Karpas-422 (cell line): ENCODE results near the gene ODC1. TPM values are rescaled to one million over a fixed set of nuclear protein-coding genes. Genes with fewer than 3 reads are reported as not detected.

ENCODE experiments used
- DNase-seq: peaks from one replicate; pipeline ENCODE4 v3.0.0-alpha.2; 2015
- H2AFZ ChIP-seq: fragments of 200-600 bp; sonication (generic); 2 replicates; pipeline ENCODE4 v1.6.1; 2014; ENCODE audit warnings: antibody characterized with exemption, low read length, mixed read lengths
- H3K27ac ChIP-seq: fragments of 200-600 bp; sonication (generic); 2 replicates; pipeline ENCODE4 v1.5.1; 2014; ENCODE audit warnings: mild to moderate bottlenecking, low read length, moderate library complexity
- H3K27me3 ChIP-seq: fragments of 200-600 bp; sonication (generic); 2 replicates; pipeline ENCODE4 v1.6.1; 2014; ENCODE audit warnings: low read length, mixed read lengths
- H3K36me3 ChIP-seq: fragments of 200-600 bp; sonication (generic); 2 replicates; pipeline ENCODE4 v1.6.1; 2014; ENCODE audit warnings: low read length, mixed read lengths; ENCODE audit not compliant: insufficient read depth
- H3K4me1 ChIP-seq: fragments of 200-600 bp; sonication (generic); 2 replicates; pipeline ENCODE4 v1.6.1; 2014; ENCODE audit warnings: mild to moderate bottlenecking, low read length, mixed read lengths
- H3K4me2 ChIP-seq: fragments of 200-600 bp; sonication (generic); 2 replicates; pipeline ENCODE4 v1.6.1; 2014; ENCODE audit warnings: low read length, low read depth, mild to moderate bottlenecking; ENCODE audit not compliant: poor library complexity, severe bottlenecking
- H3K4me3 ChIP-seq: fragments of 200-600 bp; sonication (generic); 2 replicates; pipeline ENCODE4 v1.5.1; 2014; ENCODE audit warnings: mild to moderate bottlenecking, antibody characterized with exemption, low read length, mixed read lengths
- H3K79me2 ChIP-seq: fragments of 200-600 bp; sonication (generic); 2 replicates; pipeline ENCODE4 v1.6.1; 2014; ENCODE audit warnings: mild to moderate bottlenecking, low read length, mixed read lengths
- H3K9ac ChIP-seq: fragments of 200-600 bp; sonication (generic); 2 replicates; pipeline ENCODE4 v1.6.0; 2014; ENCODE audit warnings: low read length
- H3K9me2 ChIP-seq: fragments of 200-600 bp; sonication (generic), shearing (Covaris generic); replicated peaks from 2 replicates; pipeline ENCODE4 v1.6.0; 2014; ENCODE audit warnings: mild to moderate bottlenecking, low read length, moderate library complexity; ENCODE audit not compliant: insufficient read depth
- H3K9me3 ChIP-seq: fragments of 300-700, 200-600 bp; sonication (generic); 2 replicates; pipeline ENCODE4 v1.6.1; 2014; ENCODE audit warnings: low read length, mixed read lengths
- H4K20me1 ChIP-seq: fragments of 200-600 bp; sonication (generic); 2 replicates; pipeline ENCODE4 v1.6.1; 2014; ENCODE audit warnings: mild to moderate bottlenecking, antibody characterized with exemption, low read length, low read depth; ENCODE audit not compliant: insufficient read depth
- total RNA-seq: library from RNA; depleted of rRNA; stranded (reverse); fragments of >200 nt; shearing (Covaris generic); gene quantifications from 2 replicates; pipeline ENCODE4 v1.2.3, GENCODE V29; 2014; ENCODE audit warnings: low replicate concordance

Gene ODC1
- total RNA-seq, 1 experiment from 2014 or later, result 247 TPM

- Histone ChIP-seq H3K4me3 (no peak overlapping the region; the same call in 1 of the 2 replicates), H3K79me2 (no peaks in the 10 kb centered on the region), H3K36me3 (no peaks in the 10 kb centered on the region), H2AFZ (no peak overlapping the region), H3K27ac (peak overlapping the region; percentile 93; the same call in 1 of the 2 replicates), H3K27me3 (no peaks in the 10 kb centered on the region), H3K4me1 (peaks cover 44% of the 10 kb centered on the region), H3K9me2 (no peaks in the 10 kb centered on the region), H3K9ac (peak overlapping the region; percentile 64; the same call in 1 of the 2 replicates), H3K4me2 (peak overlapping the region; percentile 72), H4K20me1 (0 out of 2 replicates have a peak, but pooled peaks cover 4% of the 10 kb centered on the region), H3K9me3 (no peaks in the 10 kb centered on the region; the same call in 1 of the 2 replicates)
- no peak for DNase-seq
Observed at GRCh38 chr2:10411557-10411956, 36.6 kb downstream of the ODC1 start.

- H3K9me2 ChIP-seq, result no peaks in the 10 kb centered on the region
- H3K36me3 ChIP-seq, result no peaks in the 10 kb centered on the region
- peak overlapping the region; percentile 40; the same call in 1 of the 2 replicates for H3K4me3 ChIP-seq
- peaks cover 44% of the 10 kb centered on the region for H3K4me1 ChIP-seq
- peak overlapping the region; percentile 72 for H3K4me2 ChIP-seq
- peak; percentile 65 for DNase-seq
- H4K20me1 ChIP-seq, result 0 out of 2 replicates have a peak, but pooled peaks cover 4% of the 10 kb centered on the region
- H2AFZ ChIP-seq, result peak overlapping the region; percentile 90
- H3K27ac ChIP-seq, result peak overlapping the region; percentile 93
- H3K27me3 ChIP-seq, result no peaks in the 10 kb centered on the region
- H3K9me3 ChIP-seq, result no peaks in the 10 kb centered on the region; the same call in 1 of the 2 replicates
- H3K9ac ChIP-seq, result peak overlapping the region; percentile 64
- H3K79me2 ChIP-seq, result no peaks in the 10 kb centered on the region
Observed at GRCh38 chr2:10410823-10411437, 37.2 kb downstream of the ODC1 start.

- H3K9me2 ChIP-seq, result no peaks in the 10 kb centered on the region
- peak overlapping the region; percentile 90 for H2AFZ ChIP-seq
- H3K27ac ChIP-seq, result peak overlapping the region; percentile 93
- peaks cover 44% of the 10 kb centered on the region for H3K4me1 ChIP-seq
- H3K4me3 ChIP-seq, result peak overlapping the region; percentile 55; the same call in 1 of the 2 replicates
- H4K20me1 ChIP-seq, result 0 out of 2 replicates have a peak, but pooled peaks cover 4% of the 10 kb centered on the region
- H3K4me2 ChIP-seq, result peak overlapping the region; percentile 72
- no peaks in the 10 kb centered on the region for H3K79me2 ChIP-seq
- no peaks in the 10 kb centered on the region for H3K27me3 ChIP-seq
- DNase-seq, result peak; percentile 82
- peak overlapping the region; percentile 64 for H3K9ac ChIP-seq
- H3K36me3 ChIP-seq, result no peaks in the 10 kb centered on the region
- H3K9me3 ChIP-seq, result no peaks in the 10 kb centered on the region; the same call in 1 of the 2 replicates
Observed at GRCh38 chr2:10410001-10410822, 37.9 kb downstream of the ODC1 start.

- Histone ChIP-seq H3K4me3 (no peak overlapping the region), H3K27ac (peak overlapping the region; percentile 93), H3K4me2 (peak overlapping the region; percentile 72), H3K79me2 (no peaks in the 10 kb centered on the region), H3K36me3 (no peaks in the 10 kb centered on the region), H3K9ac (no peak overlapping the region; the same call in 1 of the 2 replicates), H2AFZ (no peak overlapping the region), H3K27me3 (no peaks in the 10 kb centered on the region), H4K20me1 (0 out of 2 replicates have a peak, but pooled peaks cover 4% of the 10 kb centered on the region), H3K4me1 (peaks cover 37% of the 10 kb centered on the region), H3K9me3 (no peaks in the 10 kb centered on the region; the same call in 1 of the 2 replicates), H3K9me2 (no peaks in the 10 kb centered on the region)
- peak; percentile 93 for DNase-seq
Observed at GRCh38 chr2:10408649-10409579, 39.2 kb downstream of the ODC1 start.

- Histone ChIP-seq H3K9ac (no peak overlapping the region), H2AFZ (no peak overlapping the region), H3K4me3 (no peak overlapping the region), H3K9me3 (no peaks in the 10 kb centered on the region; the same call in 1 of the 2 replicates), H3K79me2 (no peaks in the 10 kb centered on the region), H3K9me2 (no peaks in the 10 kb centered on the region), H3K36me3 (no peaks in the 10 kb centered on the region), H3K27me3 (no peaks in the 10 kb centered on the region), H3K4me1 (peaks cover 30% of the 10 kb centered on the region), H4K20me1 (0 out of 2 replicates have a peak, but pooled peaks cover 4% of the 10 kb centered on the region), H3K27ac (no peak overlapping the region), H3K4me2 (no peak overlapping the region)
- no peak for DNase-seq
Observed at GRCh38 chr2:10407841-10408648, 40.1 kb downstream of the ODC1 start.

- Histone ChIP-seq H3K79me2 (no peaks in the 10 kb centered on the region), H3K4me2 (no peak overlapping the region), H3K27ac (no peak overlapping the region), H3K9me2 (no peaks in the 10 kb centered on the region), H3K4me1 (peaks cover 30% of the 10 kb centered on the region), H3K36me3 (no peaks in the 10 kb centered on the region), H3K4me3 (no peak overlapping the region), H4K20me1 (0 out of 2 replicates have a peak, but pooled peaks cover 4% of the 10 kb centered on the region), H2AFZ (no peak overlapping the region), H3K9me3 (no peaks in the 10 kb centered on the region; the same call in 1 of the 2 replicates), H3K9ac (no peak overlapping the region), H3K27me3 (no peaks in the 10 kb centered on the region)
- no peak for DNase-seq
Observed at GRCh38 chr2:10407432-10407831, 40.7 kb downstream of the ODC1 start.

GRCh38 chr2:10406491-10407188 is 41.5 kb downstream of the ODC1 start:
- Histone ChIP-seq H2AFZ (no peak overlapping the region), H3K9me2 (no peaks in the 10 kb centered on the region), H3K9ac (no peak overlapping the region), H4K20me1 (0 out of 2 replicates have a peak, but pooled peaks cover 4% of the 10 kb centered on the region), H3K4me2 (no peak overlapping the region), H3K27me3 (no peaks in the 10 kb centered on the region), H3K79me2 (no peaks in the 10 kb centered on the region), H3K27ac (no peak overlapping the region), H3K4me1 (peaks cover 28% of the 10 kb centered on the region), H3K4me3 (no peak overlapping the region), H3K9me3 (no peaks in the 10 kb centered on the region), H3K36me3 (no peaks in the 10 kb centered on the region)
- no peak for DNase-seq
